K562 (cell line): Measurements from ENCODE around the gene WASHC4. TPM values are rescaled to one million over a fixed set of nuclear protein-coding genes. Genes with fewer than 3 reads are reported as not detected.

Source experiments
- BRD4 ChIP-seq: fragments of 200-600 bp; sonication (generic); IDR thresholded peaks from 2 replicates; pipeline ENCODE4 v1.6.1; 2017; ENCODE audit warnings: inconsistent platforms
- CGGBP1 ChIP-seq: fragments of 250-450 bp; sonication (Bioruptor Pico); IDR thresholded peaks from 2 replicates; pipeline ENCODE4 v1.9.0; 2021; ENCODE audit warnings: mild to moderate bottlenecking
- DNMT1 ChIP-seq: fragments of 450-650 bp; IDR thresholded peaks from 2 replicates; pipeline ENCODE4 v1.6.1; 2016; ENCODE audit warnings: antibody characterized with exemption, mild to moderate bottlenecking
- EHMT2 ChIP-seq: fragments of 450-650 bp; IDR thresholded peaks from 2 replicates; pipeline ENCODE4 v1.6.1; 2018; ENCODE audit warnings: antibody characterized with exemption
- HES1 ChIP-seq: fragments of 450-650 bp; IDR thresholded peaks from 2 replicates; pipeline ENCODE4 v1.6.1; 2016; ENCODE audit warnings: low read depth, mild to moderate bottlenecking, moderate library complexity
- ILF3 ChIP-seq: fragments of 450-650 bp; IDR thresholded peaks from 2 replicates; pipeline ENCODE4 v1.6.1; 2018; ENCODE audit warnings: antibody characterized with exemption, mild to moderate bottlenecking, moderate library complexity, borderline replicate concordance
- MAX ChIP-seq: sonication (generic); formaldehyde crosslinking; IDR thresholded peaks from 2 replicates; pipeline ENCODE4 v1.9.0; 2022; ENCODE audit warnings: mild to moderate bottlenecking, missing genetic modification reagents
- MYC ChIP-seq, 2 experiments: fragments of 250-450 bp in 1 of 2; sonication (Bioruptor Pico) in 1 of 2; IDR thresholded peaks; 2 replicates each; pipeline versions ENCODE4 v1.5.1 to v1.6.1; 2012 to 2021; ENCODE audit warnings: low read depth in 2 of 2, borderline replicate concordance in 1 of 2, improper control_type of control experiment in 1 of 2, low read length in 1 of 2, mild to moderate bottlenecking in 1 of 2, moderate library complexity in 1 of 2
- NBN ChIP-seq: fragments of 450-650 bp; IDR thresholded peaks from 2 replicates; pipeline ENCODE4 v1.6.1; 2016; ENCODE audit warnings: low read depth, mild to moderate bottlenecking
- NONO ChIP-seq, 2 experiments: fragments of 200-400 bp in 1 of 2; fragments of 450-650 bp in 1 of 2; formaldehyde crosslinking in 1 of 2; IDR thresholded peaks; 2 replicates each; pipeline ENCODE4 v1.6.1; 2017; ENCODE audit warnings: low read depth in 2 of 2, mild to moderate bottlenecking in 2 of 2, moderate library complexity in 2 of 2, low read length in 1 of 2
- PTBP1 ChIP-seq: fragments of 200-400 bp; formaldehyde crosslinking; IDR thresholded peaks from 2 replicates; pipeline ENCODE4 v1.6.1; 2017; ENCODE audit warnings: low read depth, low read length
- RNF219 ChIP-seq: fragments of 250-450 bp; sonication (Bioruptor Pico); IDR thresholded peaks from 2 replicates; pipeline ENCODE4 v1.5.0; 2022; ENCODE audit warnings: mild to moderate bottlenecking
- SMARCE1 ChIP-seq: fragments of 450-650 bp; IDR thresholded peaks from 2 replicates; pipeline ENCODE4 v1.7.1; 2016; ENCODE audit warnings: mild to moderate bottlenecking
- STAT6 ChIP-seq: sonication (generic); formaldehyde crosslinking; IDR thresholded peaks from 2 replicates; pipeline ENCODE4 v1.8.1; 2023; ENCODE audit warnings: mild to moderate bottlenecking, missing genetic modification reagents
- THRAP3 ChIP-seq: fragments of 450-650 bp; IDR thresholded peaks from 2 replicates; pipeline ENCODE4 v1.6.1; 2016; ENCODE audit warnings: mild to moderate bottlenecking, inconsistent platforms, borderline replicate concordance
- ZBTB34 ChIP-seq: fragments of 250-450 bp; sonication (Bioruptor Pico); IDR thresholded peaks from 2 replicates; pipeline ENCODE4 v1.8.0; 2021; ENCODE audit warnings: mild to moderate bottlenecking, moderate library complexity
- ZFP36 ChIP-seq: fragments of 150-350 bp; IDR thresholded peaks from 2 replicates; pipeline ENCODE4 v1.6.1; 2018; ENCODE audit warnings: low read length, low read depth; ENCODE audit not compliant: partially characterized antibody
- ZNF316 ChIP-seq: fragments of 450-650 bp; IDR thresholded peaks from 2 replicates; pipeline ENCODE4 v1.6.1; 2016
- polyA plus RNA-seq, 8 experiments: library from polyadenylated mRNA; depleted of rRNA in 4 of 8; stranded (reverse) in 5 of 8; unstranded in 3 of 8; fragments of >200 nt; fragmentation: Nextera tagmentation in 2 of 8; fragmentation: Illumina TruSeq in 1 of 8; extraction: Ambion mirVana in 2 of 8; extraction: Trizol in 1 of 8; gene quantifications; 2 replicates each; pipeline versions ENCODE4 v1.2.1 to v1.2.3, GENCODE V29; 2011 to 2014; ENCODE audit warnings: inconsistent platforms in 1 of 8, missing spikeins in 1 of 8
- total RNA-seq, 7 experiments: library from RNA; depleted of rRNA in 6 of 7; stranded (reverse); fragments of >200 nt in 6 of 7; fragmentation: Illumina TruSeq in 2 of 7; extraction: Trizol in 2 of 7; gene quantifications; 2 replicates each; pipeline versions ENCODE4 v1.2.1 to v1.2.3, GENCODE V29; 2011 to 2021; ENCODE audit warnings: low replicate concordance in 1 of 7

Gene WASHC4
- total and polyA plus RNA-seq, 9 of the 15 experiments (the other 6 are each of a cell fraction or from before 2014, with no cell fraction given): 12.5 to 38.5 (median 21.3) TPM

GRCh38 chr12:105107494-105108371 is at the start of gene WASHC4 (continued):
- peak in 1 of 2 experiments; percentile 84; a peak in 2 of 4 replicates for TF ChIP-seq NONO (IDR thresholded peaks at IDR 0.05; ENCODE audit: low read depth in 2 of 2, low read length in 1 of 2)
- TF ChIP-seq ILF3: peak; percentile 78; the same call in 1 of the 2 replicates
- peak; percentile 79; the same call in 1 of the 2 replicates for TF ChIP-seq HES1
- no peak for TF ChIP-seq SMARCE1
- no peak for TF ChIP-seq CGGBP1 (CRISPR knock-in tag)
- no peak for TF ChIP-seq PTBP1
- TF ChIP-seq ZNF316: no peak
- no peak for TF ChIP-seq NBN
- TF ChIP-seq THRAP3: no peak
- TF ChIP-seq RNF219: no peak
- no peak for TF ChIP-seq DNMT1
- TF ChIP-seq ZFP36: no peak
- no peak for TF ChIP-seq STAT6 (CRISPR knock-in tag)
- no peak for TF ChIP-seq ZBTB34 (CRISPR knock-in tag)
- peak; percentile 82 for TF ChIP-seq MYC (IDR thresholded peaks at IDR 0.05; ENCODE audit: low read depth, low read length)
- no peak for TF ChIP-seq MYC (CRISPR knock-in tag; IDR thresholded peaks at IDR 0.05; ENCODE audit: borderline replicate concordance, low read depth)
- TF ChIP-seq BRD4: no peak
- no peak for TF ChIP-seq EHMT2
- peak; percentile 88 for TF ChIP-seq MAX (CRISPR knock-in tag)
